MM.1S (cell line): ENCODE results near the gene ATP5F1D.
A peak's percentile ranks its signal among the peaks of the same experiment; 100 is the strongest.

Experiments
- DNase-seq: peaks from one replicate; pipeline ENCODE4 v3.0.0-alpha.2; 2015
- H2AFZ ChIP-seq: fragments of 300-600 bp; sonication (generic); 2 replicates; pipeline ENCODE4 v1.6.0; 2016; ENCODE audit warnings: antibody characterized with exemption, low read length
- H3F3A ChIP-seq: fragments of 300-600 bp; sonication (generic); 2 replicates; pipeline ENCODE4 v1.6.1; 2016; ENCODE audit warnings: mild to moderate bottlenecking, antibody characterized with exemption, low read length, moderate library complexity, mixed read lengths; ENCODE audit not compliant: insufficient read depth
- H3K27ac ChIP-seq: fragments of 300-600 bp; sonication (generic); 2 replicates; pipeline ENCODE4 v1.5.1; 2016; ENCODE audit warnings: mild to moderate bottlenecking, low read length
- H3K27me3 ChIP-seq: fragments of 300-600 bp; sonication (generic); replicated peaks from 2 replicates; pipeline ENCODE4 v1.6.0; 2016; ENCODE audit warnings: low read length; ENCODE audit not compliant: insufficient read depth
- H3K36me3 ChIP-seq: fragments of 300-600 bp; sonication (generic); replicated peaks from 2 replicates; pipeline ENCODE4 v1.6.1; 2016; ENCODE audit warnings: mild to moderate bottlenecking, low read length, mixed read lengths; ENCODE audit not compliant: insufficient read depth
- H3K4me1 ChIP-seq: fragments of 300-600 bp; sonication (generic); 2 replicates; pipeline ENCODE4 v1.6.1; 2016; ENCODE audit warnings: low read length, mixed read lengths
- H3K4me2 ChIP-seq: fragments of 300-600 bp; sonication (generic); 2 replicates; pipeline ENCODE4 v1.6.0; 2016; ENCODE audit warnings: low read depth, low read length
- H3K4me3 ChIP-seq: fragments of 300-600 bp; sonication (generic); 2 replicates; pipeline ENCODE4 v1.5.1; 2016; ENCODE audit warnings: low read length, mixed read lengths
- H3K79me2 ChIP-seq: fragments of 300-600 bp; sonication (generic); 2 replicates; pipeline ENCODE4 v1.6.1; 2016; ENCODE audit warnings: mixed run types, low read length, mixed read lengths
- H3K9ac ChIP-seq: fragments of 300-600 bp; sonication (generic); 2 replicates; pipeline ENCODE4 v1.6.1; 2016; ENCODE audit warnings: low read length, mixed read lengths
- H3K9me2 ChIP-seq: fragments of 300-600 bp; sonication (generic); replicated peaks from 2 replicates; pipeline ENCODE4 v1.6.1; 2016; ENCODE audit warnings: mild to moderate bottlenecking, low read length, mixed read lengths; ENCODE audit not compliant: insufficient read depth
- H3K9me3 ChIP-seq: fragments of 300-600 bp; sonication (generic); replicated peaks from 2 replicates; pipeline ENCODE4 v1.6.1; 2016; ENCODE audit warnings: mild to moderate bottlenecking, low read length, mixed read lengths; ENCODE audit not compliant: insufficient read depth
- H4K20me1 ChIP-seq: fragments of 300-600 bp; sonication (generic); 2 replicates; pipeline ENCODE4 v1.6.1; 2016; ENCODE audit warnings: mild to moderate bottlenecking, low read length, moderate library complexity, mixed read lengths; ENCODE audit not compliant: insufficient read depth
- CTCF ChIP-seq: fragments of 300-600 bp; sonication (generic); IDR thresholded peaks from 2 replicates; pipeline ENCODE4 v1.5.1; 2016; ENCODE audit warnings: antibody characterized with exemption, low read length, mixed read lengths
- EZH2 ChIP-seq: fragments of 300-600 bp; sonication (generic); optimal IDR thresholded peaks from 2 replicates; pipeline ENCODE3; 2017; ENCODE audit warnings: low read depth, mild to moderate bottlenecking, antibody characterized with exemption, low read length, mixed read lengths
- EZH2phosphoT487 ChIP-seq: fragments of 300-600 bp; sonication (generic); IDR thresholded peaks from 2 replicates; pipeline ENCODE4 v1.6.1; 2018; ENCODE audit warnings: antibody characterized with exemption, low read length

ATP5F1D gene

DNA sequence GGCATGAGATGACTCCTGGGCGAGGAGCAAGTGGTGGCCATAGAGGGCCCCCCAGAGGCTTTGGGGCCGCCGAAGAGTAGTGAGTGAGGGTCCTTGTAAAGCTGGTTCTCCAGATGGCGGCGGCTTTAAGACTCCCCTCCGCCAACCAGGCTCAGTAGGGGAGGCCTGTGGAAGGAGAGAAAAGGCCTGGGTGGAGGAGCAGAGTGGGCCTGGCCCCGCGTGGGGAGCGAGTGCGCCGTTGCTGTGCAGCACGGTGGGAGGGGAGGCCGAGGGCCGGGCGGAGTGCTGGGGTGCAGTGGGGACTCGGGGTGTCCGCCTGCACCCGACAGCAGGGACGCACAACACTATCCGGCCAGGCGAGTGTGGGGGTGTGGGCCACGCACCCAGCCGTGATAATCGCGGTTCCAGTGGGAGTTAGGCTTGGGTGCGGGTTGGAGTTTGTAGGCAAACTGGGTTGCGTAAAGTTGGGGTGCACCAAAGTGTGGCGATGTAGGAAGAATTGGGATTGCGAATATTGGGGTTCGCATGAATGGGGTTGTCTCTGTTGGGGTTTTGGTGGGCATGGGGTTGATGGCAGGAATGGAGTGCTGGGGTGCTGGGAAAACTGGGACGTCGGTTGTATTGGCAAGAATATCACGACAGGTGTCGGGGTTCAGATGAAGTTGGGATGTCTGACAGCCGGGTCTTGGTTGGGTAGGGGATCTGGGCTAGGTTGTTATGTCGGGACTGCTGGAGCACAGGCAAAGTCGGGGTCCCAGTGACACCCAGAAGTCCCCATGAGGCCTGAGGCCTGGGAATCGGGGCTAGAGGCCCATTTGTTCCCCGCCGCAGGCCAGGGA is 26.9 kb downstream of the ATP5F1D start:
- TF ChIP-seq EZH2phosphoT487 (no peak), CTCF (no peak), EZH2 (no peak)
- Histone ChIP-seq H4K20me1 (no peaks in the 10 kb centered on the region), H3K27me3 (0 out of 2 replicates have a peak, but pooled peaks cover 4% of the 10 kb centered on the region), H3K9me2 (no peaks in the 10 kb centered on the region), H3K4me1 (peaks cover 38% of the 10 kb centered on the region), H2AFZ (0 out of 2 replicates have a peak overlapping the region, but pooled peaks have one; percentile 31), H3K4me2 (peak overlapping the region; percentile 70), H3K36me3 (peaks cover 25% of the 10 kb centered on the region), H3K4me3 (0 out of 2 replicates have a peak overlapping the region, but pooled peaks have one; percentile 21), H3K27ac (no peak overlapping the region), H3K9ac (no peak overlapping the region; the same call in 1 of the 2 replicates), H3K9me3 (no peaks in the 10 kb centered on the region), H3F3A (peaks cover 33% of the 10 kb centered on the region), H3K79me2 (peaks cover 40% of the 10 kb centered on the region)
- DNase-seq, result no peak

GRCh38 chr19:1269065-1269477 is 27.5 kb downstream of the ATP5F1D start, which contains the start of gene CIRBP:
Gene CIRBP (plus strand): TSS chr19:1269332. CDS start chr19:1270934, 1,602 bp downstream.
- H2AFZ ChIP-seq, result 0 out of 2 replicates have a peak within 1 kb of the TSS, but pooled peaks have one; percentile 31

More at GRCh38 chr19:1269065-1269477, 27.5 kb downstream of the ATP5F1D start, which contains the start of gene CIRBP:
- Histone ChIP-seq H3K4me3 (peak within 1 kb of the TSS; percentile 92), H3K9me3 (no peaks in the 10 kb centered on the region), H4K20me1 (no peaks in the 10 kb centered on the region), H3K9ac (peak within 1 kb of the TSS; percentile 82), H3K27me3 (0 out of 2 replicates have a peak, but pooled peaks cover 4% of the 10 kb centered on the region), H3K9me2 (no peaks in the 10 kb centered on the region), H3K79me2 (peaks cover 46% of the 10 kb centered on the region), H3F3A (peaks cover 39% of the 10 kb centered on the region), H3K4me2 (peak within 1 kb of the TSS; percentile 88), H3K36me3 (peaks cover 29% of the 10 kb centered on the region), H3K4me1 (peaks cover 38% of the 10 kb centered on the region), H3K27ac (peak within 1 kb of the TSS; percentile 67)
- peak; percentile 100 for DNase-seq
- TF ChIP-seq EZH2phosphoT487 (no peak), EZH2 (no peak), CTCF (no peak)
